ENCODE data around the gene SEMA6D.

GRCh38 chr15:47717036-47717612 is at the start of gene SEMA6D:
- TF ChIP-seq POLR2AphosphoS5 (IDR thresholded peaks at IDR 0.05; ENCODE audit: low read length) (no peak), BCL11A (IDR thresholded peaks at IDR 0.05; ENCODE audit: low read depth, low read length) (no peak), CTCF (IDR thresholded peaks at IDR 0.05 in 2 of 3, conservative IDR thresholded peaks at IDR 0.05 in 1 of 3; ENCODE audit: control insufficient read depth in 2 of 3, extremely low read depth in 1 of 3, insufficient read depth in 1 of 3, low read depth in 3 of 3, low read length in 3 of 3) (no peak), RBBP5 (conservative IDR thresholded peaks at IDR 0.05) (no peak), CREM (IDR thresholded peaks at IDR 0.05; ENCODE audit: low read depth) (no peak)
